ENCODE results near the gene FABP3. TPM values are rescaled to one million over a fixed set of nuclear protein-coding genes. Genes with fewer than 3 reads are reported as not detected.

Gene FABP3
- total RNA-seq, 2 donors from 2014 or later: 3.0 to 3.4 TPM

GRCh38 chr1:31344503-31344902 is 28.4 kb downstream of the FABP3 start:
- no peak overlapping the region for H3K27ac ChIP-seq (ENCODE audit: low read depth, low read length)
- Mint-ChIP-seq H3K27ac (peak overlapping the region; percentile 10), H3K27me3 (ENCODE audit: insufficient read depth) (no peaks in the 10 kb centered on the region), H3K4me1 (peaks cover 4% of the 10 kb centered on the region), H3K36me3 (ENCODE audit: low read depth) (peaks cover 24% of the 10 kb centered on the region), H3K4me3 (no peak overlapping the region), H3K9me3 (no peaks in the 10 kb centered on the region)
- H3K27me3 ChIP-seq (ENCODE audit: control insufficient read depth, insufficient read depth, low read length, poor library complexity, severe bottlenecking): no peaks in the 10 kb centered on the region
- no peak overlapping the region for H3K9ac ChIP-seq (ENCODE audit: extremely low read depth, low read length, poor library complexity, severe bottlenecking)
- H3K4me3 ChIP-seq (ENCODE audit: low read length): no peak overlapping the region
- no peak for DNase-seq
- H3K4me1 ChIP-seq (ENCODE audit: control insufficient read depth, insufficient read depth, low read length): peaks cover 5% of the 10 kb centered on the region
- H3K36me3 ChIP-seq (ENCODE audit: control insufficient read depth, insufficient read depth, low read length): peaks cover 39% of the 10 kb centered on the region
- 0% methylated on average over 1 of the region's 1 CpG for WGBS, 2 experiments (ENCODE audit: insufficient coverage in 1 of 2, insufficient read length in 1 of 2)
- no peak for TF ChIP-seq CTCF (conservative IDR thresholded peaks at IDR 0.05)
- no peaks in the 10 kb centered on the region for H3K9me3 ChIP-seq (ENCODE audit: control insufficient read depth, low read length)

DNA sequence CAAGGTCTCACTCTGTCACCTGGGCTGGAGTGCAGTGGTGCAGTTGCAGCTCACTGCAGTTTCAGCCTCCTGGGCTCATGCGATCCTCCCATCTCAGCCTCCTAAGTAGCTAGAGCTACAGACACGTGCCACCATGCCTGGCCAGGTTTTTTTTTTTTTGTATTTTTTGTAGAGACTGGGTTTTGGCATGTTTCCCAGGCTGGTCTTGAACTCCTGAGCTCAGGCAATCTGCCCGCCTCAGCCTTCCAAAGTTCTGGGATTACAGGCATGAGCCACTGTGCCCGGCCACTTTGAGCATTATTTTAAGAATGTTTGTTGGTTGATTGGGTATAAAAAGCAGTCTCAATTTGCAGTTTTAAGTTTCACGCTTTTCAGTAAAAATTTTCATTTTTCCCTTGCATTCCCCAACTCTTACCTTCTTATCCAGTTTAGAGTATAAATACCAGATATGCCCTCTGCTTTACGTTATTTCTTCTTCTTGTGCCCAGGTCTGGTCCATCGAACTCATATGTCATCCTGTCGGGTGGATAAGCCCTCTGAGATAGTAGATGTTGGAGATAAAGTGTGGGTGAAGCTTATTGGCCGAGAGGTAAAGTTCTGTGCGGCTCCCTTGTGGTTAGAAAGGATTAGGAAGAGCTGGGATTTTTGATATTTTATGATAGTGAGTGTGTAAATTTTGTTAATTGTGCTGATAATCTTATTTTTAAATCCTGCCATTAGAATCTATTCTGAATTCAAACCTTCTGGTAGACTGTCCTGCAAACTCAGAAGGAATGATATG is 36.0 kb downstream of the FABP3 start:
- H3K27me3 Mint-ChIP-seq (ENCODE audit: insufficient read depth): no peaks in the 10 kb centered on the region
- H3K9ac ChIP-seq (ENCODE audit: extremely low read depth, low read length, poor library complexity, severe bottlenecking): no peak overlapping the region
- no peak overlapping the region for H3K4me3 Mint-ChIP-seq
- no peaks in the 10 kb centered on the region for H3K9me3 ChIP-seq (ENCODE audit: control insufficient read depth, low read length)
- no peak overlapping the region for H3K4me3 ChIP-seq (ENCODE audit: low read length)
- no peaks in the 10 kb centered on the region for H3K4me1 Mint-ChIP-seq
- no peaks in the 10 kb centered on the region for H3K27me3 ChIP-seq (ENCODE audit: control insufficient read depth, insufficient read depth, low read length, poor library complexity, severe bottlenecking)
- H3K36me3 Mint-ChIP-seq (ENCODE audit: low read depth): peaks cover 29% of the 10 kb centered on the region
- H3K9me3 Mint-ChIP-seq: no peaks in the 10 kb centered on the region
- TF ChIP-seq CTCF (conservative IDR thresholded peaks at IDR 0.05): no peak
- 85 to 92% methylated on average over 4 to 10 of the region's 10 CpGs for WGBS, 2 experiments (ENCODE audit: insufficient coverage in 1 of 2, insufficient read length in 1 of 2)
- no peak for DNase-seq
- H3K4me1 ChIP-seq (ENCODE audit: control insufficient read depth, insufficient read depth, low read length): no peaks in the 10 kb centered on the region
- no peak overlapping the region for H3K27ac Mint-ChIP-seq
- H3K36me3 ChIP-seq (ENCODE audit: control insufficient read depth, insufficient read depth, low read length): peaks cover 29% of the 10 kb centered on the region
- no peak overlapping the region for H3K27ac ChIP-seq (ENCODE audit: low read depth, low read length)

DNA sequence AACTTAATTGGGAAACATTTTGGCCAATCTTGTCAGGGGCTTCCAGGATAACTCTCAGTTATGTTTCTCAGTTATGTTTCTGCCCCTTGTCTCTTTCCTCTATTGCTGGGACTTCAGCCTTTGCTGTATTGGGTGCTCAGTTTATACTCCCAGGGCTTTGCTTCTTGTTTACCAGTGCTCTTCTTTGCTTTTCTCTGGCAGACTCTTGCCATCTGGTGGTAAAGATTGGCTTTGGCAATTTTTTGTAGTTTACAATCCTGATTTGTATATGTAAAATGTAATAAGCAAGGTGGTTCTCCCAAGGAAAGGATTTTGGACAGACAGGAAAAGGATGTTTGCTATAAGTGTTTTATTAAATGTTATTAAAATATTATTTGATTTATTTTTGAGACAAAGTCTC is 37.9 kb downstream of the FABP3 start:
- no peaks in the 10 kb centered on the region for H3K9me3 Mint-ChIP-seq
- Histone ChIP-seq H3K4me3 (ENCODE audit: low read length) (no peak overlapping the region), H3K4me1 (ENCODE audit: control insufficient read depth, insufficient read depth, low read length) (no peaks in the 10 kb centered on the region), H3K27me3 (ENCODE audit: control insufficient read depth, insufficient read depth, low read length, poor library complexity, severe bottlenecking) (no peaks in the 10 kb centered on the region), H3K27ac (ENCODE audit: low read depth, low read length) (no peak overlapping the region), H3K9me3 (ENCODE audit: control insufficient read depth, low read length) (no peaks in the 10 kb centered on the region), H3K9ac (ENCODE audit: extremely low read depth, low read length, poor library complexity, severe bottlenecking) (no peak overlapping the region), H3K36me3 (ENCODE audit: control insufficient read depth, insufficient read depth, low read length) (peaks cover 21% of the 10 kb centered on the region)
- no peak overlapping the region for H3K4me3 Mint-ChIP-seq
- peak; percentile 48 for DNase-seq
- H3K4me1 Mint-ChIP-seq: no peaks in the 10 kb centered on the region
- H3K27ac Mint-ChIP-seq: no peak overlapping the region
- H3K27me3 Mint-ChIP-seq (ENCODE audit: insufficient read depth): no peaks in the 10 kb centered on the region
- peaks cover 36% of the 10 kb centered on the region for H3K36me3 Mint-ChIP-seq (ENCODE audit: low read depth)
- TF ChIP-seq CTCF (conservative IDR thresholded peaks at IDR 0.05): peak; percentile 78

All from endodermal cell (in vitro differentiated cells).